Subcutaneous adipose tissue (tissue), 4 donors: ENCODE data around the gene GCK. TPM values are rescaled to one million over a fixed set of nuclear protein-coding genes. Genes with fewer than 3 reads are reported as not detected.

Experiments
- total RNA-seq, 4 donors: library from RNA; depleted of rRNA; stranded (reverse); fragments of >200 nt; gene quantifications; one replicate each; pipeline ENCODE4 v1.1.0, GENCODE V29; 2016
- TF ChIP-seq, protein P1 (sequence below): fragments of 450-650 bp; IDR thresholded peaks from one replicate; pipeline ENCODE4 v1.5.1; 2016; ENCODE audit warnings: low read depth, mild to moderate bottlenecking, control low read depth, antibody characterized with exemption, moderate library complexity

The GCK gene
- total RNA-seq, 4 donors from 2014 or later = 0.22 to 8.1 (median 0.85) TPM; not detected in 1

DNA sequence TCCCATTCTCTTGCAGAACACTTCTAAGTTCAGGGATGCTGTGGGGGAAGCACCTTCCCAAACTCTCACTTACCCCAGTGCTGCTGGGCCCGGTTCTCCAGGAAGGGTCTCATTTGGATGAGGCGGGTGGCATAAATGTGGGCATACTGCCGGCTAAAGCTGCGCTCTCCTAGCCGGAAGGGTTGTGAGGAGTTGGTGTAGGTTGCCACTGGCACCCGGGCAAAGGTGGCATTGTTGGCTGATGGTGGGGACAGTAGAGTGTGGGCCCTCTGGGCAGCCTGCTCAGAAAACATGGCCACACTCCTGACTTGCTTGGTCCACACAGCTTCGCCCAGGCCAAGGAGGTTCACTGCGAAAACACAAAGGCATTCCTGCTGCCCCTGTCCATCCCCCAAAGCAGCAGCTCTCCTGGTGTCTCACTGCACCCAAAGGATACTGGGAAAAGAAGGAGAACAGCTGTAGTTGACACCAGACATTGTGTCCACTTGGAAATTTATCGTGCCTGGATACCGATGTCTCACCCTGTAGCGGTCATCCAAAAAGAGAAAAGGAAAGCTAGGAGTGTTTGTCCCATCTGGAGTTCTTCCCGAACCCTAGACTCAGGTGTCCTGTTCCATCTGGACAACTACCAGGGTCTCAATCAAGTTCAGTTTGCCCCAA lies 67.3 kb downstream of the GCK start:
- TF ChIP-seq, protein P1, sequence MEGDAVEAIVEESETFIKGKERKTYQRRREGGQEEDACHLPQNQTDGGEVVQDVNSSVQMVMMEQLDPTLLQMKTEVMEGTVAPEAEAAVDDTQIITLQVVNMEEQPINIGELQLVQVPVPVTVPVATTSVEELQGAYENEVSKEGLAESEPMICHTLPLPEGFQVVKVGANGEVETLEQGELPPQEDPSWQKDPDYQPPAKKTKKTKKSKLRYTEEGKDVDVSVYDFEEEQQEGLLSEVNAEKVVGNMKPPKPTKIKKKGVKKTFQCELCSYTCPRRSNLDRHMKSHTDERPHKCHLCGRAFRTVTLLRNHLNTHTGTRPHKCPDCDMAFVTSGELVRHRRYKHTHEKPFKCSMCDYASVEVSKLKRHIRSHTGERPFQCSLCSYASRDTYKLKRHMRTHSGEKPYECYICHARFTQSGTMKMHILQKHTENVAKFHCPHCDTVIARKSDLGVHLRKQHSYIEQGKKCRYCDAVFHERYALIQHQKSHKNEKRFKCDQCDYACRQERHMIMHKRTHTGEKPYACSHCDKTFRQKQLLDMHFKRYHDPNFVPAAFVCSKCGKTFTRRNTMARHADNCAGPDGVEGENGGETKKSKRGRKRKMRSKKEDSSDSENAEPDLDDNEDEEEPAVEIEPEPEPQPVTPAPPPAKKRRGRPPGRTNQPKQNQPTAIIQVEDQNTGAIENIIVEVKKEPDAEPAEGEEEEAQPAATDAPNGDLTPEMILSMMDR = no peak

DNA sequence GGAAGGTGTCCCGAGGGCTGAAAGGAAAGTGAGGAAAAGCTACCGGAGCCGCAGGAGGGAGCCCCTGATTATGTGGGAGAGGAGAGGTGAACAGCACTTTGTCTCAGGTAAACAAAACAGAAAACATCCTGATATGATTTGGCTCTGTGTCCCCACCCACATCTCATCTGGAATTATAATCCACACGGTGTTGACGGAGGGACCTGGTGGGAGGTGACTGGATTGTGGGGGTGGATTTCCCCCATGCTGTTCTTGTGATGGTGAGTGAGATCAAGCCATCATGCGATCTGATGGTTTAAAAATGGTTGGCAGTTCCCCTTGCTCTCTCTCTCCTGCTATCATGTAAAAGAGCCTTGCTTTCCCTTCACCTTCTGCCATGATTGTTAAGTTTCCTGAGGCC lies 68.8 kb downstream of the GCK start:
- TF ChIP-seq, protein P1 = no peak

DNA sequence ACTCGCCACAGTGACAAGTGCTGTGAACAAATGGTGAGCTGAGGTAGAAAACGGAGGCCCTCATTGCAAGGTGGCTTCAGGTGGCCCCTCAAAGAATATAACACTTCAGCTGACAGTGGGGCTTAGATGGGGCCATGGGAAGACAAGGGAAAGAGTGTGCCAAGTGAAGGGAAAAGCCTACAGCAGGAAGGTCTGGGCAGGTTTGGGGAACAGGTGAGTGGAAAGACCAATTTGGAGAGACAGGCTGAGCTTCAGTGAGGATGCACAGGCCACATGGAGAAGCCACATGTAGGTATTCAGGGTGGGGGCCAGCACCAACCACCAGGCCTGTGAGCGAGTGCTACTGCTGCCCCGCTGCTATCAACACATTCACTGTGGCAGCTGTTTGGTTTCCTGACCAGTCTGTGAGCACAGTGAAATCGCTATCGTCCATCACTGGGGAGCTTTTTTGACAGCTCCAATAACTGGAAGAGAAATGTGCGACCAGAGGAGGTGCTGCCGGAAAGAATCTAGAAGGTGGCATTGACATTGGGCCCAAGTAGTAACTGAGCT lies 69.3 kb downstream of the GCK start:
- TF ChIP-seq, protein P1 = no peak

DNA sequence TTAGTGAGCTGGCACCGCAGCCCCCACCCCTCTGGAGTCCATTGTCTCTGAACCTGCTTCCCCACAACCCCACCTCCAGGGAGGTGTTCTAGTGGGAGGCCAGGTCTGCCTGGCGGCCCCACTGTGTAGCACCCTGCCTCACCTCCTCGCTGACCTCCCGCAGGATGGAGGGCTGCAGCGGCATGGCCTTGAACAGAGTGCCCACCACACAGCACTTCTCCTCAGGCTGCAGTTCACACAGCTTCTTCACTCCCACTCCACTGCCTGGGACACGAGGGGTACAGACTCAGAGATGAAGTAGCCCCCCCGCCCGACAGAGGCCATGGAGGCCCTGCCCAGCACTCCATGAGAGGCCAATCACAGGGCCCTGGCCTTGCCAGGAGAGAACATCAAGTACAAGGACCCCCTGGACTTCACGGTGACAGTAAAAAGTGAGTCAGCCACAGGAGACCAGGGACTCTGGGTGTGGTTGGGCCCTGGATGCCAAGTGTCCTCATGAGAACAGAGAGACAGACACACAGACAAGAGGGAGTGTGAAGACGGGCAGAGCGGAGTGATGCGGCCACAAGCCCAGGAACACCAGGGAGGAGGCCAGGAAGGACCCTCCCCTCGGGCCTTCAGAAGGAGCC lies 71.3 kb downstream of the GCK start:
- TF ChIP-seq, protein P1 = no peak

DNA sequence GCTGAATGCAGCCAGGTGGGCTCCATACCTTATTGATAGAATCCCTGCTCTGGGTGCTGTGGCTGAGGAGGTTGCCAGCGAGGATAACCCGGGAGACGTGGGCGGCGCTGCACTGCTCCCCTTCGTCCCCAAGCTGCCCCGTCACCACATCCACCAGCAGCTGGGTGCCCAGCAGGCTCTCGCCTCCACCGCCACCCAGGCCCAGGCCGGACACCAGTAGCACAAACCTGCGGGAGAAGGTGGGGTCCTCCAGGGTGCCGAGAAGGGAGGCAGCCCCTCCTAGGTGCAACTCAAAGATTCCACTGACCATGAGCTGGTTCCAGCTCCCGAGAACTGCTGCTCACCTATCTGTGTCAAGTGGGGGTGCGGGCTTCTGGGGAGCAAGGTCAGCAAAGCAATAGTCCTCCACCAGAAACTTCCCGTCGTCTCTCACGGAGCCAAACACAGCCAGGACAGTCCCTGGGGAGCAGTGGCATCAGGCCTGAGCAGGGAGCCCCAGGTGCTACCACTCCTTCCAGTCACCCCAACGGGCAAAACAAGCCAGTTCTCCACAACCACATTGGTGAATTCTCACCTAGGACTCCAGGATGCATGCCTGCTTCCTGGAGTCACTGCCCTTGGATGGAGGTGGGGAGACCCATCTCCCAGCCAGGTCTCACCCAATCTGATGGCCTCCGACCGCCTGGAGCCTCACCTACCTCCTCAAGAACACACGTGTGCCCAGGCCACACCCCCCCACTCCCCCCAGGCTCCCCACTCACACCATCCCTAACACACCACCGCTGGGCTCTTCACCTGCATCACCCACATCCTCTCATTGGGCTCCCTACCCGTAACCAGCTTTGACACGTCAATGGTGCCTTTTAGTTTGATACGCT lies 72.2 kb downstream of the GCK start:
- TF ChIP-seq, protein P1 = no peak

DNA sequence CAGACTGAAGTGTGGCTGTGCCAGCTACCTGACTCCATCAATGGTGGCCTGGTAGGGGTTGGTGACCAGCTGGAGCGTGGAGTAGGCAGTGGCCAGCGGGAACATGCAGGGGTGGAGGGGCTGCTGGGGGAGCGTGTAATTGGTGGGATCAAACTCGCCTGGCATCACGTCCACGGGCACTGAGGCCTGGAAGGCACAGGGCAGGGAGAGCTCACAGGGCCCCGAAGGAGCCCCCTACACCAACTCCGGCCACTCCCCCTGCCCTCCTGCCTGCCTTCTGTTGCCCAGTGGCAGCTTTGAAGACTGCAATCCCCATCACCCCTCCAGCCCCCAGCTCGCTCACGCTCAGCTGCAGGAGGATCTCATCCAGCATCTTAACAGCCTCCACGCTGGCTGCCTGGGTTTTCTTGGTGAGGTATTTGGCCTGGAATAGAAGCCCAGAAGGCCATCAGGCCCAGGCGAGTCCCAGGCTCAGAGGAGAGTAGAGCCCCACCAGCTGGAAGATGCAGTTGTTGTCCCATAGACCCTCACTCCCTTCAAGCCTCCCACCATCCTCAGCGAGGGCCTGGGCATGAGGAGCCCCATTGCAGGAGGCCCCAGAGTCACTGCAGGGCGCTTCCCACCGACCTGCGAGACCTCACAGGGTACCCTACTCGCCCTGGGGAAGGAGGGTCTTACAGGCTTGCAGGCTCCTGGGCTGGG lies 73.0 kb downstream of the GCK start:
- TF ChIP-seq, protein P1 = no peak
